Neural crest cell (in vitro differentiated cells): ENCODE measurements around the gene DROSHA. TPM values are rescaled to one million over a fixed set of nuclear protein-coding genes. Genes with fewer than 3 reads are reported as not detected.

ENCODE experiments used
- DNase-seq: peaks from one replicate; pipeline ENCODE4 v3.0.0; 2021; ENCODE audit warnings: low read depth, mixed read lengths, low spot score
- H3K27ac Mint-ChIP-seq: one replicate; pipeline ENCODE4 v1.8.0; 2021; ENCODE audit warnings: mild to moderate bottlenecking, mixed read lengths; ENCODE audit not compliant: unreplicated experiment
- H3K27me3 Mint-ChIP-seq: 2 replicates; pipeline ENCODE4 v1.8.0; 2021; ENCODE audit warnings: low read depth, mild to moderate bottlenecking, mixed read lengths
- H3K36me3 Mint-ChIP-seq: 2 replicates; pipeline ENCODE4 v1.8.0; 2021; ENCODE audit warnings: low read depth, mild to moderate bottlenecking, mixed read lengths
- H3K4me1 Mint-ChIP-seq: 2 replicates; pipeline ENCODE4 v1.8.0; 2021; ENCODE audit warnings: mixed read lengths
- H3K4me3 Mint-ChIP-seq: one replicate; pipeline ENCODE4 v1.8.0; 2021; ENCODE audit warnings: mild to moderate bottlenecking, mixed read lengths
- H3K9me3 Mint-ChIP-seq: 2 replicates; pipeline ENCODE4 v1.8.0; 2021; ENCODE audit warnings: mixed read lengths
- CTCF ChIP-seq: fragments of 200-600 bp; sonication (generic); conservative IDR thresholded peaks from 2 replicates; pipeline ENCODE4 v1.5.0; 2021; ENCODE audit warnings: antibody characterized with exemption, mild to moderate bottlenecking
- total RNA-seq: library from RNA; stranded (reverse); gene quantifications from 2 replicates; pipeline ENCODE4 v1.2.1, GENCODE V29; 2021

Gene DROSHA
- total RNA-seq, 1 donor from 2014 or later, result 116 TPM

- no peaks in the 10 kb centered on the region for H3K36me3 Mint-ChIP-seq
- no peak overlapping the region for H3K27ac Mint-ChIP-seq
- peaks cover 11% of the 10 kb centered on the region for H3K9me3 Mint-ChIP-seq
- no peaks in the 10 kb centered on the region for H3K27me3 Mint-ChIP-seq
- no peak overlapping the region for H3K4me3 Mint-ChIP-seq
- no peaks in the 10 kb centered on the region for H3K4me1 Mint-ChIP-seq
- no peak for TF ChIP-seq CTCF
- DNase-seq, result no peak
Measured at GRCh38 chr5:31355337-31355736, 176.6 kb downstream of the DROSHA start.

Other genes with a start within 250 kb of the DROSHA start
- gene C5orf22, start 208 bp upstream of the DROSHA start, total RNA-seq, result 31.3 and 33.5 TPM in 2 replicates
- 0.65 and 1.3 TPM in 2 replicates for gene PDZD2, start 107.0 kb upstream of the DROSHA start, total RNA-seq